Endometrium (tissue), 2 donors: ENCODE data around the gene UBXN11.
"Not testable (repeated sequence)": the region's sequence is repeated elsewhere in the genome, so short reads cannot be mapped to it uniquely, and the experiment has no call there.

Experiments
- FAIRE-seq: peaks from 2 replicates; lab custom pipeline; 2012; peaks lifted over from hg19 to GRCh38; lab: Jason Lieb, UNC
- donor health status: control.
- donor health status: control.

The UBXN11 gene

DNA sequence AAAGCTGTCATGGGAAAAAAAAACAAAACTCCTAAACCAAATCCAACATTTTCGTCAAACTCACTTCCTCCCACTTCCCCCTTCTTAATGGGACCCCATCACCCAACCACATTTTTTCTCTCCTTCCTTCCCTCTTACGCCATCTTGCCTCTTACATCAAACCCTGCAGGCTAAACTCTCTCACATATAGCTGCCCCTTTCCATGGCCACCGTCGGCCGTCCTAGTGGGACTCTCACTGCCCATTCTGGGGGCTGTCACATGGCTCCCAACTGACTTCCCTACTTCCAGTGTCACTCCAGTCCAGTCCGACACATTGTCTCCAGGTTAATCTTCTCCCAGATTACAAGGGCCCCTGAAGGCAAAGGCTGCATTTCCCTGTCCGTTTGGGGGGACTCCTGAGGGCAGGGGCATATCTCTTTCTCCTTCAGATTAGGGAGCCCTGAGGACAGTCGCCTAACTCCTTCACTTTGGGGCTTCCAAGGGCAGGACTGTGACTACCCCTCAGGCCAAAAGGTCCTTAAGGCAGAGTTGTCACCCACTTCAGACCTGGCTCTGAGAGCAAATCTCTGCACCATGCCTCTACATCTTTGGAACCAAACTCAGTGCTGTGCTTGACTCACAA is 658 bp downstream of the UBXN11 start:
- no peak for FAIRE-seq

GRCh38 chr1:26302733-26303405 is 3.6 kb downstream of the UBXN11 start:
- FAIRE-seq = no peak

DNA sequence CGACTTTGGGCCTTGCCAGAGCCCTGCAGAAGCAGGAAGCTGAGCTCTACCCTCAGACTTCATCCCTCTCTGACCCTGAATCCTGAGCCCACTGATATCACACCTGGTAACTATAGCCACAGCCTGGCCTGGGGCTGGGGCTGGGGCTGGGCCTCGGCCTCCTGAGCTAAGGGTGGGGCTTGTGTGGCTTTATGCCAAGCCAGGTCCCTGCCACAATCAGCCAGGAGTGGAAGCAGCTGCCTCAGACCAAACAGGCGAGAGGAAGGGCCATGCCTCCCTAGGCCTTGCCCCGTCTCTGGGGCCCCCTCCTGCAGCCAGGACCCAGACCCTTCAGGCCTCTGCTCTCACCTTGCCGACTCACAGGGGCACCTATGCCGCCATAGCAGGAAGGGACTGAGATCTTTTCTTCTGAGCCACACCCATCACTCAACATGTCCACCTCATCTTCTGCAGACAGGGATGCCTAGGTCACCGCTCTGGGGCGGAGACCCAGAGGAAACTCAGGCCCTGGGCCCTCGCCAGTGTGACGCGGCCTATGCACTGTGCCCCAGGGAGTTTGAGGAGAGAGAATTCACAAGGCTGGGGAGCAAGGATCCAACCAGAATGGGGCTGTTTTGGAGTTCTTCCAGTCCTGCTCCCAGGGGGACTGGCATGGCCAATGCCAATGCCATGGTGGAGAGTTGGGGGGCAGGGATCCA is 5.7 kb downstream of the UBXN11 start:
- FAIRE-seq = no peak

DNA sequence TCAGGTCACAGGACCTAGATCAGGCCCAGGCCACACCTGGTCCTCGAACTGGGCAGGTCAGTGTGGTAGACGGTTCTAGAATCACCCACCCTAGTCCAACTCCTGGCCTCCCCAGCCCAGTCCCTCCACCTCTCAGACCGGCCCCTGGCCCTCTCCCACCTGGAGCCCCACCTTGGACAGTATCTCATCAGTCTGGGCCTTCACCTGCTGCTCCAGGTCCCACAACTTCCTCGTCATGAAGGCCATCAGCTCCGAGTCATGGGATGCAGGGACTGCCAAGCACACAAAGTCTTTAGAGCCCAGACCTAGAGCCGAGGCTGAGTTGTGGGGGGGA is 8.7 kb downstream of the UBXN11 start:
- no peak for FAIRE-seq

DNA sequence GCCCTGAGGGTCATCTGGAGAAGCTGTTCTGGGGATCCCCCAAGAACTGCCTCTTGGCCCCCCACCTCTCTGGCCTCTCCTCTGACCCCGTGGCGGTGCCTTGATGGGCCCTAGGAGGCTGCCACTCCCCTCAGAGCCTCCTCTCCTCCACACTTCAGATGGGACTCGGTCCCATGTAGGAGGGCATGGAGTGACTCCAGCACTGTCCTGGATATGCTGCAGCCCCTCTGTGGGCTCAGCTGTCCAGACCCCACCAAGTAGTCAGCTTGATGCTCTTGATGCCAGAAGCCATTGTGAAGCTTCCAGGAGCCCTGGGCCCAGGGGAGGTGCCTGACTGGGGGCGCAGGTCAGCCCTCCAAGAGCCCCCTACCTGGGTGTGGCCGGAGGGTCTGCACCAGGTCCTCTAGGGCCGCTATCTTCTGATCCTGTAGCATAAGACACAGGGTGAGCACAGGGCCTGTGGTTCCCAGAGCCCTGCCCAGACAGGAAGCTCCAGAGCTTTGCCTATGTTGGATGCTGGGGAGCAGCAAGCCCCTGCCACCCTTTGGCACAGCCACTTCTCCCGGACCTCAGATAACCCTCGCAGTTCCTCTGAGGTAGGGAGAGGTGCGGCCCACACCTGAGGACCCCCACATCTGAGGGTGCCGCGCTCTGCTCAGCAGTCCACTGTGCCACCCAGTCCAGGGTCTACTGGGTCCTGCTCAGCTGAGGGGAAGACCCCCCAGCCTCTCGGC is 9.2 kb downstream of the UBXN11 start:
- FAIRE-seq = no peak

- no peak for FAIRE-seq
These were observed 9.9 kb downstream of the UBXN11 start for GRCh38 chr1:26296340-26297056.

- FAIRE-seq = no peak
These were observed 11.0 kb downstream of the UBXN11 start for GRCh38 chr1:26295194-26296138.

DNA sequence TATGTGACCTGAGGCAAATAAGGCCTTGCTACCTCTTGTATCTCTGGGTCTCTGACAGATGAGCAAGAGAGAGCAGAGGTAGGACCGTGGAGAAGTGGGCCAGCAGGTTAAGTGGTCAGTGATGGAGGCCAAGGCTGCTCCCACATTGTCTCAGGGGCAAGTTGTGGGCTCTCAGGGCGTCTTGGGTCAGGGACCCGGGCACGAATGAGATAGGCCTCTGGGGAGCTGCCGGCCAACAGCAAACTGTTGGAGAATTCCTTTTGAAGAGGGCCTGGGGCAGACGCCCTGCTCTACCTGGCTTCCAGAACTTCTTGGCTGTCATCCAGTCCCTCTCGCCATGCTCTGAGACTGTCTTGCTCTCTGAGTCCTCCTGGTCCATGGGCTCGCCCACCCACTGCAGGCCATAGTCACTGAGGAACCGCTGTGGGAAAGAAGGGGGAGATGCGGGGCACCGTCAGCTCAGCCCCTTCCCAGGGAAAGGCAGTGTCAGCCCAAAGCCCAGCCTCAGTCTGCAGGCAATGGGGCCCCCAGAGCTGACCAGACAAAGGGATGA is 12.4 kb downstream of the UBXN11 start:
- FAIRE-seq = no peak

- FAIRE-seq = not testable (repeated sequence)
These were observed 13.7 kb downstream of the UBXN11 start for GRCh38 chr1:26292735-26293134.

DNA sequence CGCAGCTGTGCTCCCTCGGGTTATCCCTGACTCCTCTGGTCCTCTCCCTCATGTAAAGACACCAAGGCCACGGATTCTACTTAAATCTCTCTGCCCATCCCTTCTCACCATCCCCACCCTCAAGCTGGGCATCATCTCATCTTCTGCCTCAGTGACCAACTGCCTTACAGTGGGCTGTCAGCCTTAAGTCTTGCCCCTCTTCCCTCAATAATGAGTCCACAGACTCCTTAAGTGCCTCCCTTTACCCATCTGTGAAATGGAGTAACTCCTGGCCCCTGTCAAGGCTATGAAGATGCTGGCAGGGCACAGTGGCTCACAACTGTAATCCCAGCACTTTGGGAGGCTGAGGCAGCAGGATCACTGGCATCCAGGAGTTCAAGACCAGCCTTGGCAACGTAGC is 14.5 kb downstream of the UBXN11 start:
- FAIRE-seq = no peak

DNA sequence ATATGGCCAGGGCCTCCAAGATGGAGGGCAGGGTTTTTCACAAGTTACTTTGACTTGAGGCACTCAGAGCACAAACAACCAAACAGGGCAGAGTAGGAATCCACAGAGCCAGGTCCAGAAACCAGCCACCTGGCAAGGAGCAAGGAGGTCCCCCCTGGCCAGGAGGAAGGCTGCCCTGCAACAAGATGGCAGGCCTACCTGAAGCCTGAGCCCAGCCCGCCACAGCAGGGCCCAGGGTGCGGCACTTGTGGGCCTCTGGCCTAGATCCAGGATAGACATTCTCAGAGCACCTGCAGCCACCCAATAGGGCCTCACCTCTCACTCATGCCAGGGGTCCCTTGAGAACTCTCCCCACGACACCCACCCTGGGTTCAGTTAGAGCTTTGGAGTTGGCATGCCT is 15.0 kb downstream of the UBXN11 start:
- no peak for FAIRE-seq

GRCh38 chr1:26290882-26291261 is 15.6 kb downstream of the UBXN11 start:
- FAIRE-seq = no peak

GRCh38 chr1:26290122-26290881 is 16.1 kb downstream of the UBXN11 start:
- no peak for FAIRE-seq

- FAIRE-seq = no peak
These were observed 17.0 kb downstream of the UBXN11 start for GRCh38 chr1:26289158-26290059.

GRCh38 chr1:26288311-26288941 is 18.0 kb downstream of the UBXN11 start:
- FAIRE-seq = no peak

DNA sequence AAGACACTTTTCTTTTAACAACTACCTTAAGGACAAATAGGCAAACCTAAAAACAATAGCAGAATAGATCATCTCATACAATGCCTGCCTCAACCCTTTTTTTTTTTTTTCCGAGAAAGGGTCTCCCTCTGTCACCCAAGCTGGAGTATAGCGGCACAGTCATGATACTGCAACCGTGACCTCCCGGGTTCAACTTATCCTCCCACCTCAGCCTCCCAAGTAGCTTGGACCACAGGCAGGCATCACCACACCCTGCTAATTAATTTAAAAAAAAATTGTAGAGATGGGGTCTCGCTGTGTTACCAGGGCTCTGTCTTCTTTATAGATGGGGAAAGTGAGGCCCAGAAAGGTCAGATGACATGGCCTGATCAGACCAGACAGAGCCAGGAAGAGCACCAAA is 18.6 kb downstream of the UBXN11 start:
- FAIRE-seq = no peak

DNA sequence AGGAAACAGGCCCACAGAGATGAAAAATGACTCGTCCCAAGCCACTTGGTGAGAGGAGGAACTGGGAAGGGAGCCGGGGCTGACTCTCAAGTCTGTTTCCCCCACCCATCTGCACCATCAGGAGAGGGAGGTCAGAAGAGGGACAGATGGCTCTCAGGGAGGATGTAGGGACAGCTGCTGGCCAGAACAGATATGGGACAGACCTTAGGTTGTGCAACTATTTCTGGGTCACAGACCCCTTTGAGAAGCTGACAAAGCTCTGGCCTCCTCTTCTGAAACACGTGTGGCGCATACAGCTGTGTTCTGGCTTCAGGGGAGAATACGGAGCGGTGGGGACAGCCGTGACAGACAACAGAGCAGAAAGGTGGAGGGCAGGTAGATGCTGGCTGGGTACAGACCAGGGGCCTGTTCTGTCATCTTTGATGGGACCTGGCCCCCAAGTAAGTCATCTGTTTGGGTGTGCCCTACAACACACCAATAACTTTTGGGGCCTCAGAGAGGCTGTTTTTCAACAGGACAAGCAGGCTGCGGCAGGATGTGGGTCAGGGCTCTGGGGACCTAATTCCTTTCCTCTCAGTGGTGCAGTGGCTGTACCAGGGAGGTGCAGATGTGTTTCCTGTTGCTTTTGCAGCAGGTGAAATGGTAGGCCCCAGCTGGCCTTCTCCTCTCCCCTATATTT is 19.3 kb downstream of the UBXN11 start:
- FAIRE-seq = no peak

- FAIRE-seq = no peak
These were observed 20.4 kb downstream of the UBXN11 start for GRCh38 chr1:26286064-26286416.
